H9 (cell line): Measurements from ENCODE around the gene KCTD1. TPM values are rescaled to one million over a fixed set of nuclear protein-coding genes. Genes with fewer than 3 reads are reported as not detected.

Experiments used
- DNase-seq: peaks from one replicate; pipeline ENCODE4 v3.0.0-alpha.2; 2017
- H2AFZ ChIP-seq: one replicate; pipeline ENCODE4 v1.6.1; 2013; ENCODE audit warnings: mild to moderate bottlenecking, low read length, control low read depth, moderate library complexity
- H2AK5ac ChIP-seq: 2 replicates; pipeline ENCODE4 v1.6.1; 2013; ENCODE audit warnings: low read length, control low read depth, mixed read lengths; ENCODE audit not compliant: insufficient read length
- H2BK120ac ChIP-seq: one replicate; pipeline ENCODE4 v1.6.1; 2013; ENCODE audit warnings: low read depth, mild to moderate bottlenecking, low read length, control low read depth, inconsistent platforms; ENCODE audit not compliant: poor library complexity, severe bottlenecking
- H2BK12ac ChIP-seq: 2 replicates; pipeline ENCODE4 v1.6.1; 2013; ENCODE audit warnings: low read length, control low read depth, mixed read lengths, low read depth; ENCODE audit not compliant: insufficient read length
- H2BK15ac ChIP-seq: 2 replicates; pipeline ENCODE4 v1.6.1; 2013; ENCODE audit warnings: low read depth, low read length, control low read depth
- H2BK20ac ChIP-seq: one replicate; pipeline ENCODE4 v1.6.1; 2013; ENCODE audit warnings: low read depth, mild to moderate bottlenecking, low read length, control low read depth, inconsistent platforms; ENCODE audit not compliant: poor library complexity, severe bottlenecking
- H2BK5ac ChIP-seq: 2 replicates; pipeline ENCODE4 v1.6.1; 2013; ENCODE audit warnings: low read length, control low read depth, mixed read lengths; ENCODE audit not compliant: insufficient read length
- H3K14ac ChIP-seq: 2 replicates; pipeline ENCODE4 v1.6.1; 2013; ENCODE audit warnings: low read length, control low read depth; ENCODE audit not compliant: insufficient read depth
- H3K18ac ChIP-seq: 2 replicates; pipeline ENCODE4 v1.6.1; 2013; ENCODE audit warnings: low read depth, mild to moderate bottlenecking, mixed read lengths, low read length, control low read depth; ENCODE audit not compliant: insufficient read length
- H3K23ac ChIP-seq: 2 replicates; pipeline ENCODE4 v1.6.1; 2013; ENCODE audit warnings: low read length, control low read depth, mixed read lengths, low read depth; ENCODE audit not compliant: insufficient read length
- H3K23me2 ChIP-seq: 2 replicates; pipeline ENCODE4 v1.6.1; 2013; ENCODE audit warnings: low read depth, mild to moderate bottlenecking, mixed read lengths, low read length, control low read depth; ENCODE audit not compliant: insufficient read length, poor library complexity, severe bottlenecking
- H3K27ac ChIP-seq: 2 replicates; pipeline ENCODE4 v1.5.1; 2013; ENCODE audit warnings: low read length, control low read depth, mixed read lengths, low read depth; ENCODE audit not compliant: insufficient read length
- H3K27me3 ChIP-seq: 2 replicates; pipeline ENCODE4 v1.6.1; 2013; ENCODE audit warnings: low read length, control low read depth, inconsistent platforms; ENCODE audit not compliant: insufficient read depth
- H3K4ac ChIP-seq: 2 replicates; pipeline ENCODE4 v1.6.1; 2013; ENCODE audit warnings: low read depth, mild to moderate bottlenecking, control low read depth, inconsistent platforms, low read length, moderate library complexity
- H3K4me1 ChIP-seq: 2 replicates; pipeline ENCODE4 v1.6.1; 2013; ENCODE audit warnings: low read length, control low read depth, inconsistent platforms; ENCODE audit not compliant: insufficient read depth
- H3K4me2 ChIP-seq: 2 replicates; pipeline ENCODE4 v1.6.1; 2013; ENCODE audit warnings: low read length, control low read depth, mixed read lengths; ENCODE audit not compliant: insufficient read length, insufficient read depth
- H3K56ac ChIP-seq: 2 replicates; pipeline ENCODE4 v1.6.1; 2013; ENCODE audit warnings: low read depth, mild to moderate bottlenecking, mixed read lengths, low read length, control low read depth; ENCODE audit not compliant: insufficient read length
- H3K79me1 ChIP-seq: 2 replicates; pipeline ENCODE4 v1.6.1; 2013; ENCODE audit warnings: low read depth, mild to moderate bottlenecking, moderate library complexity, low read length, control low read depth, inconsistent platforms; ENCODE audit not compliant: insufficient read depth, poor library complexity, severe bottlenecking
- H3K79me2 ChIP-seq: 2 replicates; pipeline ENCODE4 v1.6.1; 2013; ENCODE audit warnings: low read length, control low read depth, inconsistent platforms; ENCODE audit not compliant: insufficient read depth
- H3K9ac ChIP-seq: 2 replicates; pipeline ENCODE4 v1.6.1; 2013; ENCODE audit warnings: low read length, control low read depth, mixed read lengths; ENCODE audit not compliant: insufficient read length; ENCODE audit errors: extremely low read depth
- H3K9me3 ChIP-seq: one replicate; pipeline ENCODE4 v1.6.1; 2013; ENCODE audit warnings: low read depth, low read length, inconsistent platforms; ENCODE audit not compliant: control insufficient read depth
- H3T11ph ChIP-seq: one replicate; pipeline ENCODE4 v1.6.1; 2013; ENCODE audit warnings: mild to moderate bottlenecking, low read length, control low read depth, inconsistent platforms
- H4K20me1 ChIP-seq: one replicate; pipeline ENCODE4 v1.6.1; 2013; ENCODE audit not compliant: control insufficient read depth, insufficient read length, insufficient read depth
- H4K5ac ChIP-seq: 2 replicates; pipeline ENCODE4 v1.6.1; 2013; ENCODE audit warnings: low read depth, mild to moderate bottlenecking, mixed read lengths, low read length, control low read depth; ENCODE audit not compliant: insufficient read length
- H4K8ac ChIP-seq: replicated peaks from 2 replicates; pipeline ENCODE4 v1.6.1; 2013; ENCODE audit warnings: low read length, control low read depth, mixed read lengths, low read depth; ENCODE audit not compliant: insufficient read length
- H4K91ac ChIP-seq: 2 replicates; pipeline ENCODE4 v1.6.1; 2013; ENCODE audit warnings: low read depth, mild to moderate bottlenecking, moderate library complexity, mixed read lengths, low read length, control low read depth; ENCODE audit not compliant: insufficient read length
- H3K27ac Mint-ChIP-seq, 3 experiments: 2 replicates in 2 of 3; 3 replicates in 1 of 3; pipeline ENCODE4 v1.8.0; 2020 to 2021; ENCODE audit warnings: mixed read lengths in 3 of 3, mild to moderate bottlenecking in 1 of 3, moderate library complexity in 1 of 3
- H3K27me3 Mint-ChIP-seq: 2 replicates; pipeline ENCODE4 v1.8.0; 2021; ENCODE audit warnings: low read depth, mild to moderate bottlenecking, moderate library complexity, mixed read lengths
- H3K36me3 Mint-ChIP-seq, 3 experiments: 2 replicates in 2 of 3; 3 replicates in 1 of 3; pipeline ENCODE4 v1.8.0; 2020 to 2021; ENCODE audit warnings: low read depth in 3 of 3, mixed read lengths in 3 of 3; ENCODE audit not compliant: insufficient read depth in 1 of 3
- H3K4me1 Mint-ChIP-seq, 2 experiments: 2 replicates each; pipeline ENCODE4 v1.8.0; 2020; ENCODE audit warnings: mixed read lengths in 2 of 2
- H3K4me3 Mint-ChIP-seq, 2 experiments: 2 replicates in 1 of 2; 3 replicates in 1 of 2; pipeline ENCODE4 v1.8.0; 2020 to 2021; ENCODE audit warnings: mild to moderate bottlenecking in 2 of 2, mixed read lengths in 2 of 2, moderate library complexity in 1 of 2
- H3K9me3 Mint-ChIP-seq, 2 experiments: 2 replicates in 1 of 2; 3 replicates in 1 of 2; pipeline ENCODE4 v1.8.0; 2020; ENCODE audit warnings: mild to moderate bottlenecking in 2 of 2, mixed read lengths in 2 of 2, moderate library complexity in 1 of 2
- WGBS: extraction: QIAGEN DNeasy Blood & Tissue Kit; methylation state at CpG from one replicate; pipeline ENCODE4 v1.1.7; 2013; ENCODE audit warnings: missing lambda C conversion rate, low lambda C conversion rate, mixed read lengths; ENCODE audit not compliant: insufficient read length; ENCODE audit errors: extremely low coverage; 5-methylcytosine and 5-hydroxymethylcytosine counted together
- total RNA-seq: library from RNA; stranded (reverse); gene quantifications from 2 replicates; pipeline ENCODE4 v1.2.1, GENCODE V29; 2021
- TF ChIP-seq, protein P1 (sequence below): fragments of 200-600 bp; sonication (generic); conservative IDR thresholded peaks from 3 replicates; pipeline ENCODE4 v1.8.0; 2021; ENCODE audit warnings: antibody characterized with exemption, mild to moderate bottlenecking

Gene KCTD1
- total RNA-seq, 1 experiment from 2014 or later: 10.8 TPM

DNA sequence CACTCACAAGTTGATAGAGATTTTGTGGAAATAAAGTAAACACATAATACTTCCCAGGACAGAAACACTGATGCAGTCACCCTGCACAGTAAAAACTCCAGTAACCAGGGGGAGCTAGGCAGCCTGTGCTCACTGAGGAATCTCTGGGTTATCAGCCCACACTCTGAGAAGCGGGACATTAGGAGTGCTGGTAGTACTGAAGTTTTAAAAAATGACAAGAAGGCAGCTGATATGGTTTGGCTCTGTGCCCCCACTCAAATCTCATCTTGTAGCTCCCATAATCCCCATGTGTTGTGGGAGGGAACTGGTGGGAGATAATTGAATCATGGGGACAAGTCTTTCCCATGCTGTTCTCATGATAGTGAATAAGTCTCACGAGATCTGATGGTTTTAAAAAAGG is 31.4 kb downstream of the KCTD1 start:
- no peaks in the 10 kb centered on the region for H3K27me3 Mint-ChIP-seq
- H3K23me2 ChIP-seq: no peaks in the 10 kb centered on the region
- H2BK20ac ChIP-seq: no peak overlapping the region
- no peak overlapping the region for H2BK12ac ChIP-seq
- no CpG with 5 or more reads among the region's 2 CpGs for WGBS
- H2AK5ac ChIP-seq: no peak overlapping the region
- H2BK5ac ChIP-seq: no peak overlapping the region
- no peak overlapping the region for H3K56ac ChIP-seq
- no peaks in the 10 kb centered on the region for H3K9me3 Mint-ChIP-seq
- no peak overlapping the region for H4K91ac ChIP-seq
- peaks cover 26 to 42% of the 10 kb centered on the region in 2 experiments for H3K4me1 Mint-ChIP-seq
- H3K9me3 ChIP-seq: no peaks in the 10 kb centered on the region
- no peaks in the 10 kb centered on the region for H3K79me1 ChIP-seq
- no peak overlapping the region for H3K4me2 ChIP-seq
- H4K8ac ChIP-seq: no peak overlapping the region
- H2BK15ac ChIP-seq: no peak overlapping the region
- H3K79me2 ChIP-seq: no peaks in the 10 kb centered on the region
- H3K14ac ChIP-seq: no peak overlapping the region
- no peak overlapping the region for H4K5ac ChIP-seq
- H3K23ac ChIP-seq: no peak overlapping the region
- no peak overlapping the region for H3K4me3 Mint-ChIP-seq
- no peaks in the 10 kb centered on the region for H3K27me3 ChIP-seq
- no peak overlapping the region for H3K4ac ChIP-seq
- H3K27ac ChIP-seq: no peak overlapping the region
- H3K27ac Mint-ChIP-seq: peak overlapping the region; percentile 12 to 81 (median 51); a peak in 6 of 7 replicates
- H3K9ac ChIP-seq: no peak overlapping the region
- no peak overlapping the region for H2AFZ ChIP-seq
- H3K18ac ChIP-seq: no peak overlapping the region
- no peak overlapping the region for H2BK120ac ChIP-seq
- TF ChIP-seq, protein P1, sequence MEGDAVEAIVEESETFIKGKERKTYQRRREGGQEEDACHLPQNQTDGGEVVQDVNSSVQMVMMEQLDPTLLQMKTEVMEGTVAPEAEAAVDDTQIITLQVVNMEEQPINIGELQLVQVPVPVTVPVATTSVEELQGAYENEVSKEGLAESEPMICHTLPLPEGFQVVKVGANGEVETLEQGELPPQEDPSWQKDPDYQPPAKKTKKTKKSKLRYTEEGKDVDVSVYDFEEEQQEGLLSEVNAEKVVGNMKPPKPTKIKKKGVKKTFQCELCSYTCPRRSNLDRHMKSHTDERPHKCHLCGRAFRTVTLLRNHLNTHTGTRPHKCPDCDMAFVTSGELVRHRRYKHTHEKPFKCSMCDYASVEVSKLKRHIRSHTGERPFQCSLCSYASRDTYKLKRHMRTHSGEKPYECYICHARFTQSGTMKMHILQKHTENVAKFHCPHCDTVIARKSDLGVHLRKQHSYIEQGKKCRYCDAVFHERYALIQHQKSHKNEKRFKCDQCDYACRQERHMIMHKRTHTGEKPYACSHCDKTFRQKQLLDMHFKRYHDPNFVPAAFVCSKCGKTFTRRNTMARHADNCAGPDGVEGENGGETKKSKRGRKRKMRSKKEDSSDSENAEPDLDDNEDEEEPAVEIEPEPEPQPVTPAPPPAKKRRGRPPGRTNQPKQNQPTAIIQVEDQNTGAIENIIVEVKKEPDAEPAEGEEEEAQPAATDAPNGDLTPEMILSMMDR: no peak
- peaks cover 6% of the 10 kb centered on the region; the same call in 1 of the 2 replicates for H3K4me1 ChIP-seq
- H4K20me1 ChIP-seq: no peaks in the 10 kb centered on the region
- no peaks in the 10 kb centered on the region; a peak in 1 of 7 replicates for H3K36me3 Mint-ChIP-seq
- no peak overlapping the region for H3T11ph ChIP-seq
- DNase-seq: no peak
